H9 (cell line): ENCODE measurements around the gene TRAPPC2B. TPM values are rescaled to one million over a fixed set of nuclear protein-coding genes. Genes with fewer than 3 reads are reported as not detected.

Experiments
- DNase-seq: peaks from one replicate; pipeline ENCODE4 v3.0.0-alpha.2; 2017
- H2AFZ ChIP-seq: one replicate; pipeline ENCODE4 v1.6.1; 2013; ENCODE audit warnings: mild to moderate bottlenecking, low read length, control low read depth, moderate library complexity
- H2AK5ac ChIP-seq: 2 replicates; pipeline ENCODE4 v1.6.1; 2013; ENCODE audit warnings: low read length, control low read depth, mixed read lengths; ENCODE audit not compliant: insufficient read length
- H2BK120ac ChIP-seq: one replicate; pipeline ENCODE4 v1.6.1; 2013; ENCODE audit warnings: low read depth, mild to moderate bottlenecking, low read length, control low read depth, inconsistent platforms; ENCODE audit not compliant: poor library complexity, severe bottlenecking
- H2BK12ac ChIP-seq: 2 replicates; pipeline ENCODE4 v1.6.1; 2013; ENCODE audit warnings: low read length, control low read depth, mixed read lengths, low read depth; ENCODE audit not compliant: insufficient read length
- H2BK15ac ChIP-seq: 2 replicates; pipeline ENCODE4 v1.6.1; 2013; ENCODE audit warnings: low read depth, low read length, control low read depth
- H2BK20ac ChIP-seq: one replicate; pipeline ENCODE4 v1.6.1; 2013; ENCODE audit warnings: low read depth, mild to moderate bottlenecking, low read length, control low read depth, inconsistent platforms; ENCODE audit not compliant: poor library complexity, severe bottlenecking
- H2BK5ac ChIP-seq: 2 replicates; pipeline ENCODE4 v1.6.1; 2013; ENCODE audit warnings: low read length, control low read depth, mixed read lengths; ENCODE audit not compliant: insufficient read length
- H3K14ac ChIP-seq: 2 replicates; pipeline ENCODE4 v1.6.1; 2013; ENCODE audit warnings: low read length, control low read depth; ENCODE audit not compliant: insufficient read depth
- H3K18ac ChIP-seq: 2 replicates; pipeline ENCODE4 v1.6.1; 2013; ENCODE audit warnings: low read depth, mild to moderate bottlenecking, mixed read lengths, low read length, control low read depth; ENCODE audit not compliant: insufficient read length
- H3K23ac ChIP-seq: 2 replicates; pipeline ENCODE4 v1.6.1; 2013; ENCODE audit warnings: low read length, control low read depth, mixed read lengths, low read depth; ENCODE audit not compliant: insufficient read length
- H3K23me2 ChIP-seq: 2 replicates; pipeline ENCODE4 v1.6.1; 2013; ENCODE audit warnings: low read depth, mild to moderate bottlenecking, mixed read lengths, low read length, control low read depth; ENCODE audit not compliant: insufficient read length, poor library complexity, severe bottlenecking
- H3K27ac ChIP-seq: 2 replicates; pipeline ENCODE4 v1.5.1; 2013; ENCODE audit warnings: low read length, control low read depth, mixed read lengths, low read depth; ENCODE audit not compliant: insufficient read length
- H3K27me3 ChIP-seq: 2 replicates; pipeline ENCODE4 v1.6.1; 2013; ENCODE audit warnings: low read length, control low read depth, inconsistent platforms; ENCODE audit not compliant: insufficient read depth
- H3K4ac ChIP-seq: 2 replicates; pipeline ENCODE4 v1.6.1; 2013; ENCODE audit warnings: low read depth, mild to moderate bottlenecking, control low read depth, inconsistent platforms, low read length, moderate library complexity
- H3K4me1 ChIP-seq: 2 replicates; pipeline ENCODE4 v1.6.1; 2013; ENCODE audit warnings: low read length, control low read depth, inconsistent platforms; ENCODE audit not compliant: insufficient read depth
- H3K4me2 ChIP-seq: 2 replicates; pipeline ENCODE4 v1.6.1; 2013; ENCODE audit warnings: low read length, control low read depth, mixed read lengths; ENCODE audit not compliant: insufficient read length, insufficient read depth
- H3K56ac ChIP-seq: 2 replicates; pipeline ENCODE4 v1.6.1; 2013; ENCODE audit warnings: low read depth, mild to moderate bottlenecking, mixed read lengths, low read length, control low read depth; ENCODE audit not compliant: insufficient read length
- H3K79me1 ChIP-seq: 2 replicates; pipeline ENCODE4 v1.6.1; 2013; ENCODE audit warnings: low read depth, mild to moderate bottlenecking, moderate library complexity, low read length, control low read depth, inconsistent platforms; ENCODE audit not compliant: insufficient read depth, poor library complexity, severe bottlenecking
- H3K79me2 ChIP-seq: 2 replicates; pipeline ENCODE4 v1.6.1; 2013; ENCODE audit warnings: low read length, control low read depth, inconsistent platforms; ENCODE audit not compliant: insufficient read depth
- H3K9ac ChIP-seq: 2 replicates; pipeline ENCODE4 v1.6.1; 2013; ENCODE audit warnings: low read length, control low read depth, mixed read lengths; ENCODE audit not compliant: insufficient read length; ENCODE audit errors: extremely low read depth
- H3K9me3 ChIP-seq: one replicate; pipeline ENCODE4 v1.6.1; 2013; ENCODE audit warnings: low read depth, low read length, inconsistent platforms; ENCODE audit not compliant: control insufficient read depth
- H3T11ph ChIP-seq: one replicate; pipeline ENCODE4 v1.6.1; 2013; ENCODE audit warnings: mild to moderate bottlenecking, low read length, control low read depth, inconsistent platforms
- H4K20me1 ChIP-seq: one replicate; pipeline ENCODE4 v1.6.1; 2013; ENCODE audit not compliant: control insufficient read depth, insufficient read length, insufficient read depth
- H4K5ac ChIP-seq: 2 replicates; pipeline ENCODE4 v1.6.1; 2013; ENCODE audit warnings: low read depth, mild to moderate bottlenecking, mixed read lengths, low read length, control low read depth; ENCODE audit not compliant: insufficient read length
- H4K8ac ChIP-seq: replicated peaks from 2 replicates; pipeline ENCODE4 v1.6.1; 2013; ENCODE audit warnings: low read length, control low read depth, mixed read lengths, low read depth; ENCODE audit not compliant: insufficient read length
- H4K91ac ChIP-seq: 2 replicates; pipeline ENCODE4 v1.6.1; 2013; ENCODE audit warnings: low read depth, mild to moderate bottlenecking, moderate library complexity, mixed read lengths, low read length, control low read depth; ENCODE audit not compliant: insufficient read length
- H3K27ac Mint-ChIP-seq, 3 experiments: 2 replicates in 2 of 3; 3 replicates in 1 of 3; pipeline ENCODE4 v1.8.0; 2020 to 2021; ENCODE audit warnings: mixed read lengths in 3 of 3, mild to moderate bottlenecking in 1 of 3, moderate library complexity in 1 of 3
- H3K27me3 Mint-ChIP-seq: 2 replicates; pipeline ENCODE4 v1.8.0; 2021; ENCODE audit warnings: low read depth, mild to moderate bottlenecking, moderate library complexity, mixed read lengths
- H3K36me3 Mint-ChIP-seq, 3 experiments: 2 replicates in 2 of 3; 3 replicates in 1 of 3; pipeline ENCODE4 v1.8.0; 2020 to 2021; ENCODE audit warnings: low read depth in 3 of 3, mixed read lengths in 3 of 3; ENCODE audit not compliant: insufficient read depth in 1 of 3
- H3K4me1 Mint-ChIP-seq, 2 experiments: 2 replicates each; pipeline ENCODE4 v1.8.0; 2020; ENCODE audit warnings: mixed read lengths in 2 of 2
- H3K4me3 Mint-ChIP-seq, 2 experiments: 2 replicates in 1 of 2; 3 replicates in 1 of 2; pipeline ENCODE4 v1.8.0; 2020 to 2021; ENCODE audit warnings: mild to moderate bottlenecking in 2 of 2, mixed read lengths in 2 of 2, moderate library complexity in 1 of 2
- H3K9me3 Mint-ChIP-seq, 2 experiments: 2 replicates in 1 of 2; 3 replicates in 1 of 2; pipeline ENCODE4 v1.8.0; 2020; ENCODE audit warnings: mild to moderate bottlenecking in 2 of 2, mixed read lengths in 2 of 2, moderate library complexity in 1 of 2
- WGBS: extraction: QIAGEN DNeasy Blood & Tissue Kit; methylation state at CpG from one replicate; pipeline ENCODE4 v1.1.7; 2013; ENCODE audit warnings: missing lambda C conversion rate, low lambda C conversion rate, mixed read lengths; ENCODE audit not compliant: insufficient read length; ENCODE audit errors: extremely low coverage; 5-methylcytosine and 5-hydroxymethylcytosine counted together
- long read RNA-seq: library from polyadenylated mRNA; unstranded; transcript quantifications from one replicate; pipeline ENCODE4 v2.0.0, GENCODE V29; 2020
- total RNA-seq: library from RNA; stranded (reverse); gene quantifications from 2 replicates; pipeline ENCODE4 v1.2.1, GENCODE V29; 2021
- TF ChIP-seq, protein P1 (sequence below): fragments of 200-600 bp; sonication (generic); conservative IDR thresholded peaks from 3 replicates; pipeline ENCODE4 v1.8.0; 2021; ENCODE audit warnings: antibody characterized with exemption, mild to moderate bottlenecking

The TRAPPC2B gene
- total RNA-seq, result 10.0 and 12.4 TPM in 2 replicates
- long read RNA-seq, transcript TRAPPC2B-201 (2 exons, 732 nt), result major isoform, 17 of 21 reads
- long read RNA-seq, partial matches to known transcripts, result 0 of 21 reads
- long read RNA-seq, other reads (novel, unspliced or antisense), result 0 of 21 reads

DNA sequence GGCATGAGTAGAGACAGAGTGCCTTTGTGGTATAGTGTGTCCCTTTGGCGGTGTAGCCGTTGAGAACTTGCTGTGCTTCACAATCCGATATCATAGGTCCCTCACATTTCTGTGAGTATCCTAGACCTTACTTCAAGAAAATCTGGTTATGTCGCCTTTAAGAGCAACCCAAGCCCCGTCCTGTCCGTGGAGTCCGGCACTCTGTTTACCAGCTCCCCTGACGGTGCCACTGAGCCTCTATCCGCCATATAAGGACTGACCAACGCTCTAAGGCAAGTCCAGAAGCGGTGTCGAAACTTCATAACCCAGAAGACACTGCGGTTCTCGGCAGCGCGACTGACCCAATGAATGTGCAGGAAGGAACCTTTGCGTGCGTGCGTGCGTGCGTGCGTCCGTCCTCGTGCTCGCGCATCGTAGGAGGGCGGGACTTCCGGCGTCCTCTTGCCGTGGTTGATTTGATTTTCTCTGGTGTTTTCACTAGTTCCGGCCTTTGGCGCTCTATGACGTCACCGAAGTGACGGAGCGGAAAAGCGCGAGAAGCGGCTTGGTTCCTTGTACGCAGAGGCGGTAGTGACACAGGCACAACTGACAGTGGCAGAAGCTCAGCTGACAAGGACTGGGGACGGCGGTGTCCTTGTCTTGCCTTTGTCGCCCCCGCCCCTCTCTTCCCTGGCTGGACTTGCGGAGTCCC is at the start of gene TRAPPC2B, which contains the start of gene ZNF547:
Gene TRAPPC2B, plus strand, starts transcription at position 555 of the 691 bp plus-strand sequence. CDS start 1,283 bp downstream, outside the sequence.
Gene ZNF547, plus strand, starts transcription at position 555 of the 691 bp plus-strand sequence. CDS start 5,005 bp downstream, outside the sequence.
- no CpG with 5 or more reads among the region's 47 CpGs for WGBS

More for the DNA sequence above, at the start of gene TRAPPC2B, which contains the start of gene ZNF547:
- Histone ChIP-seq H2BK15ac (no peak within 1 kb of the TSS), H3K79me2 (peaks cover 4% of the 10 kb centered on the region; the same call in 1 of the 2 replicates), H4K8ac (no peak within 1 kb of the TSS), H4K91ac (no peak within 1 kb of the TSS), H3K9ac (peak within 1 kb of the TSS; percentile 65), H3K4me2 (peak within 1 kb of the TSS; percentile 93), H2BK20ac (no peak within 1 kb of the TSS), H3K18ac (peak within 1 kb of the TSS; percentile 50), H4K5ac (no peak within 1 kb of the TSS), H3K4ac (no peak within 1 kb of the TSS), H3K4me1 (no peaks in the 10 kb centered on the region), H2BK12ac (no peak within 1 kb of the TSS), H3K23me2 (peaks cover 5% of the 10 kb centered on the region), H2BK5ac (no peak within 1 kb of the TSS), H3K56ac (no peak within 1 kb of the TSS), H3K14ac (peak within 1 kb of the TSS; percentile 28; the same call in 1 of the 2 replicates), H3K27me3 (no peaks in the 10 kb centered on the region), H3K27ac (peak within 1 kb of the TSS; percentile 47), H3T11ph (peak within 1 kb of the TSS; percentile 4), H4K20me1 (no peaks in the 10 kb centered on the region), H3K79me1 (no peaks in the 10 kb centered on the region), H2BK120ac (no peak within 1 kb of the TSS), H3K23ac (no peak within 1 kb of the TSS), H2AK5ac (no peak within 1 kb of the TSS), H3K9me3 (no peaks in the 10 kb centered on the region), H2AFZ (no peak within 1 kb of the TSS)
- Mint-ChIP-seq H3K36me3 (peaks cover 3 to 10% (median 3%) of the 10 kb centered on the region in 3 experiments; a peak in 4 of 7 replicates), H3K9me3 (no peaks in the 10 kb centered on the region), H3K4me1 (peaks cover 9 to 11% of the 10 kb centered on the region in 2 experiments), H3K27me3 (no peaks in the 10 kb centered on the region), H3K27ac (peak within 1 kb of the TSS; percentile 96 to 98 (median 97); a peak in 6 of 7 replicates), H3K4me3 (peak within 1 kb of the TSS; percentile 88 to 92)
- TF ChIP-seq, protein P1, sequence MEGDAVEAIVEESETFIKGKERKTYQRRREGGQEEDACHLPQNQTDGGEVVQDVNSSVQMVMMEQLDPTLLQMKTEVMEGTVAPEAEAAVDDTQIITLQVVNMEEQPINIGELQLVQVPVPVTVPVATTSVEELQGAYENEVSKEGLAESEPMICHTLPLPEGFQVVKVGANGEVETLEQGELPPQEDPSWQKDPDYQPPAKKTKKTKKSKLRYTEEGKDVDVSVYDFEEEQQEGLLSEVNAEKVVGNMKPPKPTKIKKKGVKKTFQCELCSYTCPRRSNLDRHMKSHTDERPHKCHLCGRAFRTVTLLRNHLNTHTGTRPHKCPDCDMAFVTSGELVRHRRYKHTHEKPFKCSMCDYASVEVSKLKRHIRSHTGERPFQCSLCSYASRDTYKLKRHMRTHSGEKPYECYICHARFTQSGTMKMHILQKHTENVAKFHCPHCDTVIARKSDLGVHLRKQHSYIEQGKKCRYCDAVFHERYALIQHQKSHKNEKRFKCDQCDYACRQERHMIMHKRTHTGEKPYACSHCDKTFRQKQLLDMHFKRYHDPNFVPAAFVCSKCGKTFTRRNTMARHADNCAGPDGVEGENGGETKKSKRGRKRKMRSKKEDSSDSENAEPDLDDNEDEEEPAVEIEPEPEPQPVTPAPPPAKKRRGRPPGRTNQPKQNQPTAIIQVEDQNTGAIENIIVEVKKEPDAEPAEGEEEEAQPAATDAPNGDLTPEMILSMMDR, result no peak
- peak; percentile 100 for DNase-seq
